HG03354 (cell line): ENCODE data around the gene PATE4.
A peak's percentile ranks its signal among the peaks of the same experiment; 100 is the strongest.

Experiments used
- ATAC-seq: cut with Tn5 transposase; IDR thresholded peaks from one replicate; pipeline ENCODE4 v1.9.1; 2021; ENCODE audit warnings: mild to moderate bottlenecking; ENCODE audit not compliant: unreplicated experiment, poor library complexity, severe bottlenecking

Gene PATE4

GRCh38 chr11:125883375-125883774 lies 50.3 kb downstream of the PATE4 start:
- no peak for ATAC-seq

- ATAC-seq, result peak; percentile 33
Observed at GRCh38 chr11:125886997-125887372, 53.9 kb downstream of the PATE4 start.

GRCh38 chr11:125887373-125888324 lies 54.5 kb downstream of the PATE4 start, which contains the start of gene HYLS1:
Gene HYLS1, plus strand, starts transcription at chr11:125887668. Its CDS starts 11,701 bp downstream, at chr11:125899369.
- ATAC-seq, result peak; percentile 89
